Measurements from ENCODE around the gene GAGE12G. TPM values are rescaled to one million over a fixed set of nuclear protein-coding genes. Genes with fewer than 3 reads are reported as not detected.

The GAGE12G gene
- total and polyA plus RNA-seq, 2 donors (not counting 1 experiment from before 2014, with no cell fraction given): not detected

DNA sequence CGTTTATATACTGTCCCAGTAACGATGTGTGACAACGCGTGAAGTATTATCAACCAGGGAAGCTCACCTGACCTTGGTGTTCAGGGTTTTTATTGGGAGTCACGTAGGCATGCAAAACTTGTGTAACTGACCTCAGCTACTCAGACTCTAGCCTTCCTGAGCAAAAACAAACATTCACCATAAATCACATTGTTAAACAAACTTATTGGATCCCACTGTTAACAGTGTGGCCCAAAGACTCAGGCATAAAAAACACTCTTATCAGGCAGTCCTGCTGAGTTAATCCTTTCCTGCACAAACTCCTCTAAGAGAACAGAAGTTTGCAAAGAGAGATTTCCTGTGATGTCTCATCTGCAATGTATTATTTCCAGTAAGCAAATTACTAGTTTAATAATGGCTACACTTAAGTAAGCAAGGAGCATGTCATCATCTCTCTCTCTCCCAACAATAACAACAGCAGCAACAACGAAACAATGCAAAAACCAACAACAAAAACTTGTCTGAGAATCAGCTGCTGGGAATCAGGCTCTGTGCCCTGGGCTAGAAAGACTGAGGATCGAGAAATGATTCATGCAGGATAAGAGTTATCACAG, 40.6 kb downstream of the GAGE12G start:
- Histone ChIP-seq H3K4me3 (ENCODE audit: control extremely low read depth in 1 of 5, extremely low read depth in 1 of 5, insufficient read depth in 1 of 5, low read depth in 2 of 5, low read length in 4 of 5) (no peak overlapping the region), H3K9me3 (ENCODE audit: control extremely low read depth in 1 of 3, control insufficient read depth in 2 of 3, insufficient read depth in 1 of 3, low read length in 2 of 3) (no peaks in the 10 kb centered on the region), H3K4me2 (replicated peaks; ENCODE audit: low read depth, low read length, poor library complexity, severe bottlenecking) (no peak overlapping the region), H3K79me2 (ENCODE audit: control insufficient read depth, insufficient read depth, low read length) (no peaks in the 10 kb centered on the region), H2AFZ (ENCODE audit: insufficient read depth, low read depth, low read length, poor library complexity, severe bottlenecking) (no peak overlapping the region), H4K20me1 (ENCODE audit: control insufficient read depth, insufficient read depth, low read length, poor library complexity, severe bottlenecking) (no peaks in the 10 kb centered on the region), H3K4me1 (ENCODE audit: control insufficient read depth in 2 of 2, insufficient read depth in 2 of 2, low read length in 2 of 2) (no peaks in the 10 kb centered on the region), H3K36me3 (replicated peaks in 1 of 2; ENCODE audit: control extremely low read depth in 1 of 2, control insufficient read depth in 1 of 2, extremely low read depth in 1 of 2, insufficient read depth in 2 of 2, low read length in 1 of 2) (no peaks in the 10 kb centered on the region), H3K27ac (ENCODE audit: low read length in 2 of 2) (no peak overlapping the region), H3K27me3 (replicated peaks in 1 of 4; ENCODE audit: control extremely low read depth in 1 of 4, control insufficient read depth in 3 of 4, insufficient read depth in 4 of 4, low read length in 3 of 4) (no peaks in the 10 kb centered on the region), H3K9ac (ENCODE audit: low read length) (no peak overlapping the region)
- H3K27ac Mint-ChIP-seq: no peak overlapping the region
- H3K9me3 Mint-ChIP-seq (ENCODE audit: insufficient read depth): no peaks in the 10 kb centered on the region
- peaks cover 3% of the 10 kb centered on the region for H3K27me3 Mint-ChIP-seq
- DNase-seq (no peak), ATAC-seq (ENCODE audit: low read depth) (no peak)
- CTCF ChIA-PET: no interaction called here
- POLR2A ChIA-PET: no interaction called here
- H3K4me1 Mint-ChIP-seq: no peaks in the 10 kb centered on the region
- intact Hi-C loops (cut with micrococcal nuclease): no loop called here
- 58% methylated on average over 5 of the region's 7 CpGs for WGBS (ENCODE audit: insufficient coverage)
- no peak overlapping the region for H3K4me3 Mint-ChIP-seq
- TF ChIP-seq EZH2 (IDR thresholded peaks at IDR 0.05; ENCODE audit: borderline replicate concordance, insufficient read depth, low read depth, low read length, poor library complexity, severe bottlenecking): no peak
- TF ChIP-seq, protein P1, sequence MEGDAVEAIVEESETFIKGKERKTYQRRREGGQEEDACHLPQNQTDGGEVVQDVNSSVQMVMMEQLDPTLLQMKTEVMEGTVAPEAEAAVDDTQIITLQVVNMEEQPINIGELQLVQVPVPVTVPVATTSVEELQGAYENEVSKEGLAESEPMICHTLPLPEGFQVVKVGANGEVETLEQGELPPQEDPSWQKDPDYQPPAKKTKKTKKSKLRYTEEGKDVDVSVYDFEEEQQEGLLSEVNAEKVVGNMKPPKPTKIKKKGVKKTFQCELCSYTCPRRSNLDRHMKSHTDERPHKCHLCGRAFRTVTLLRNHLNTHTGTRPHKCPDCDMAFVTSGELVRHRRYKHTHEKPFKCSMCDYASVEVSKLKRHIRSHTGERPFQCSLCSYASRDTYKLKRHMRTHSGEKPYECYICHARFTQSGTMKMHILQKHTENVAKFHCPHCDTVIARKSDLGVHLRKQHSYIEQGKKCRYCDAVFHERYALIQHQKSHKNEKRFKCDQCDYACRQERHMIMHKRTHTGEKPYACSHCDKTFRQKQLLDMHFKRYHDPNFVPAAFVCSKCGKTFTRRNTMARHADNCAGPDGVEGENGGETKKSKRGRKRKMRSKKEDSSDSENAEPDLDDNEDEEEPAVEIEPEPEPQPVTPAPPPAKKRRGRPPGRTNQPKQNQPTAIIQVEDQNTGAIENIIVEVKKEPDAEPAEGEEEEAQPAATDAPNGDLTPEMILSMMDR (IDR thresholded peaks at IDR 0.05): no peak

DNA sequence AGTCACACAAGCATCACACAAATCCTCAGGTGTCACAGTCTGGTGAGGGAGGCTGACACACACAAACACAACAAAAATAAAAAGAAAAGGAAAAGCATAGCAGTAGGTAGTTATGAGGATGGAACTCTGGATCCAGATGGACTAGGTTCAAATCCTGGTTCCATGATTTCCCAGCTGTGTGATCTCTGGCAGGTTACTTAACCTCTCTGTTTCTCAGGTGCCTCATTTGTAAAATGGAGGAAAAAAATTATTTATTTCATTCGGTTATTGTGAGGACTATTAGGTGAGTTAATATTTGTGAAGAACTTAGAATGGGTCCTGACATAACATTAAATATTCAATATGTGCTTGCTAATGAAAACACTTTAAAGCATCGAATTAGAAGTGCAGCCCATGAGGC, 48.4 kb downstream of the GAGE12G start:
- TF ChIP-seq, protein P1 (IDR thresholded peaks at IDR 0.05): no peak
- no peak for TF ChIP-seq EZH2 (IDR thresholded peaks at IDR 0.05; ENCODE audit: borderline replicate concordance, insufficient read depth, low read depth, low read length, poor library complexity, severe bottlenecking)

More for the DNA sequence above, 48.4 kb downstream of the GAGE12G start:
- no peak overlapping the region for H3K27ac Mint-ChIP-seq
- ChIA-PET CTCF (no interaction called here), POLR2A (no interaction called here)
- no peaks in the 10 kb centered on the region for H4K20me1 ChIP-seq (ENCODE audit: control insufficient read depth, insufficient read depth, low read length, poor library complexity, severe bottlenecking)
- no peaks in the 10 kb centered on the region for H3K4me1 Mint-ChIP-seq
- H3K27ac ChIP-seq (ENCODE audit: low read length in 2 of 2): no peak overlapping the region
- H3K36me3 ChIP-seq (replicated peaks in 1 of 2; ENCODE audit: control extremely low read depth in 1 of 2, control insufficient read depth in 1 of 2, extremely low read depth in 1 of 2, insufficient read depth in 2 of 2, low read length in 1 of 2): no peaks in the 10 kb centered on the region
- intact Hi-C loops (cut with micrococcal nuclease): no loop called here
- H3K27me3 ChIP-seq (replicated peaks in 1 of 4; ENCODE audit: control extremely low read depth in 1 of 4, control insufficient read depth in 3 of 4, insufficient read depth in 4 of 4, low read length in 3 of 4): no peaks in the 10 kb centered on the region
- no peak overlapping the region for H3K4me2 ChIP-seq (replicated peaks; ENCODE audit: low read depth, low read length, poor library complexity, severe bottlenecking)
- WGBS (ENCODE audit: insufficient coverage): no CpG with 5 or more reads among the region's 2 CpGs
- no peaks in the 10 kb centered on the region for H3K27me3 Mint-ChIP-seq
- no peak overlapping the region for H2AFZ ChIP-seq (ENCODE audit: insufficient read depth, low read depth, low read length, poor library complexity, severe bottlenecking)
- no peak overlapping the region for H3K4me3 Mint-ChIP-seq
- no peaks in the 10 kb centered on the region for H3K9me3 Mint-ChIP-seq (ENCODE audit: insufficient read depth)
- H3K79me2 ChIP-seq (ENCODE audit: control insufficient read depth, insufficient read depth, low read length): no peaks in the 10 kb centered on the region
- no peak overlapping the region for H3K4me3 ChIP-seq (ENCODE audit: control extremely low read depth in 1 of 5, extremely low read depth in 1 of 5, insufficient read depth in 1 of 5, low read depth in 2 of 5, low read length in 4 of 5)
- H3K9me3 ChIP-seq (ENCODE audit: control extremely low read depth in 1 of 3, control insufficient read depth in 2 of 3, insufficient read depth in 1 of 3, low read length in 2 of 3): no peaks in the 10 kb centered on the region
- no peaks in the 10 kb centered on the region for H3K4me1 ChIP-seq (ENCODE audit: control insufficient read depth in 2 of 2, insufficient read depth in 2 of 2, low read length in 2 of 2)
- no peak for ATAC-seq (ENCODE audit: low read depth)
- H3K9ac ChIP-seq (ENCODE audit: low read length): no peak overlapping the region
- no peak for DNase-seq

Small RNA genes lying within 50 kb of the gene (small RNA-seq; reads per million reads assigned to genes)
- not detected for gene GAGE12B (ENCODE audit: insufficient read length, low read depth, low replicate concordance)

Other genes with a start within 250 kb of the GAGE12G start
- gene GAGE12J, start 248.4 kb upstream of the GAGE12G start, total RNA-seq: not detected in 2 replicates
- not detected in 2 replicates for gene GAGE12J, start 248.4 kb upstream of the GAGE12G start, polyA plus RNA-seq
- not detected in 2 replicates for gene GAGE13, start 238.8 kb upstream of the GAGE12G start, total RNA-seq
- gene GAGE13, start 238.8 kb upstream of the GAGE12G start, polyA plus RNA-seq: not detected in 2 replicates
- not detected in 2 replicates for gene GAGE12C, start 38.2 kb upstream of the GAGE12G start, total RNA-seq
- not detected in 2 replicates for gene GAGE12C, start 38.2 kb upstream of the GAGE12G start, polyA plus RNA-seq
- not detected in 2 replicates for gene GAGE12D, start 28.7 kb upstream of the GAGE12G start, total RNA-seq
- gene GAGE12D, start 28.7 kb upstream of the GAGE12G start, polyA plus RNA-seq: not detected in 2 replicates
- not detected in 2 replicates for gene GAGE12E, start 19.1 kb upstream of the GAGE12G start, total RNA-seq
- not detected in 2 replicates for gene GAGE12E, start 19.1 kb upstream of the GAGE12G start, polyA plus RNA-seq
- gene GAGE12F, start 9.6 kb upstream of the GAGE12G start, total RNA-seq: not detected in 2 replicates
- gene GAGE12F, start 9.6 kb upstream of the GAGE12G start, polyA plus RNA-seq: not detected in 2 replicates
- gene GAGE12H, start 9.5 kb downstream of the GAGE12G start, total RNA-seq: not detected in 2 replicates
- not detected in 2 replicates for gene GAGE12H, start 9.5 kb downstream of the GAGE12G start, polyA plus RNA-seq
- not detected in 2 replicates for gene GAGE2A, start 19.1 kb downstream of the GAGE12G start, total RNA-seq
- not detected in 2 replicates for gene GAGE2A, start 19.1 kb downstream of the GAGE12G start, polyA plus RNA-seq
- gene GAGE1, start 28.6 kb downstream of the GAGE12G start, total RNA-seq: not detected in 2 replicates
- gene GAGE1, start 28.6 kb downstream of the GAGE12G start, polyA plus RNA-seq: not detected in 2 replicates
- not detected in 2 replicates for gene PAGE1, start 125.6 kb downstream of the GAGE12G start, total RNA-seq
- gene PAGE1, start 125.6 kb downstream of the GAGE12G start, polyA plus RNA-seq: not detected in 2 replicates